CD4-positive, alpha-beta T cell (primary cell): ENCODE data around the gene NIN. TPM values are rescaled to one million over a fixed set of nuclear protein-coding genes. Genes with fewer than 3 reads are reported as not detected.

Source experiments
- ATAC-seq: fragments of 200-7000 bp; cut with Tn5 transposase; one replicate; pipeline ENCODE4 v1.10.0; 2022; ENCODE audit warnings: mild to moderate bottlenecking; ENCODE audit not compliant: poor library complexity
- CTCF ChIA-PET: fragments of 350-600 bp; sonication (Branson Sonifier 250); formaldehyde crosslinking; loops from one replicate; lab custom pipeline; 2021; ENCODE audit warnings: antibody characterized with exemption, inconsistent platforms; lab: Charles Lee
- POLR2A ChIA-PET: fragments of 350-600 bp; sonication (Branson Sonifier 250); formaldehyde crosslinking; loops from one replicate; lab custom pipeline; 2021; ENCODE audit warnings: antibody characterized with exemption, inconsistent platforms; lab: Charles Lee
- DNase-seq, 14 experiments: peaks; one replicate each; pipeline ENCODE4 v3.0.0-alpha.2; 2013 to 2020; ENCODE audit warnings: mixed read lengths in 2 of 14
- H3K27ac ChIP-seq, 2 donors: one replicate each; pipeline versions ENCODE4 v1.5.1 to v1.7.0; 2013; ENCODE audit warnings: low read length in 2 of 2, low read depth in 1 of 2, mild to moderate bottlenecking in 1 of 2
- H3K27me3 ChIP-seq, 2 experiments: 1 replicate in 1 of 2; 2 replicates in 1 of 2; pipeline versions ENCODE4 v1.6.1 to v1.7.0; 2013; ENCODE audit warnings: low read length in 2 of 2, control low read depth in 1 of 2, mild to moderate bottlenecking in 1 of 2, moderate library complexity in 1 of 2; ENCODE audit not compliant: insufficient read depth in 2 of 2, control insufficient read depth in 1 of 2
- H3K36me3 ChIP-seq: one replicate; pipeline ENCODE4 v1.6.1; 2013; ENCODE audit warnings: low read length, control low read depth; ENCODE audit not compliant: insufficient read depth
- H3K4me1 ChIP-seq: one replicate; pipeline ENCODE4 v1.6.1; 2013; ENCODE audit warnings: low read length, control low read depth; ENCODE audit not compliant: insufficient read depth
- H3K4me3 ChIP-seq: one replicate; pipeline ENCODE4 v1.5.1; 2013; ENCODE audit warnings: mild to moderate bottlenecking, low read length, moderate library complexity
- H3K9me3 ChIP-seq, 2 experiments: 1 replicate in 1 of 2; 2 replicates in 1 of 2; pipeline versions ENCODE4 v1.6.1 to v1.7.0; 2013; ENCODE audit warnings: low read length in 2 of 2, mild to moderate bottlenecking in 2 of 2, control low read depth in 1 of 2, moderate library complexity in 1 of 2; ENCODE audit not compliant: control insufficient read depth in 1 of 2, insufficient read depth in 1 of 2
- H3K27ac Mint-ChIP-seq: one replicate; pipeline ENCODE4 v1.8.0; 2020; ENCODE audit warnings: mixed read lengths
- H3K27me3 Mint-ChIP-seq: one replicate; pipeline ENCODE4 v1.8.0; 2021; ENCODE audit warnings: mixed read lengths
- H3K36me3 Mint-ChIP-seq: one replicate; pipeline ENCODE4 v1.8.0; 2021; ENCODE audit warnings: low read depth, mixed read lengths
- H3K4me1 Mint-ChIP-seq: one replicate; pipeline ENCODE4 v1.8.0; 2021; ENCODE audit warnings: low read depth, mixed read lengths
- H3K4me3 Mint-ChIP-seq: one replicate; pipeline ENCODE4 v1.8.0; 2020; ENCODE audit warnings: mild to moderate bottlenecking, mixed read lengths
- H3K9me3 Mint-ChIP-seq: one replicate; pipeline ENCODE4 v1.8.0; 2020; ENCODE audit warnings: mixed read lengths
- intact Hi-C, 2 experiments: fragments of 100-400 bp; cut with DNase I in 1 of 2; cut with micrococcal nuclease in 1 of 2; formaldehyde crosslinking; loops; one replicate each; pipeline versions ENCODE4 v1.15.1 to v1.9.0; 2023 to 2025; cut with DNase I, micrococcal nuclease
- total RNA-seq, 174 experiments: library from RNA in 2 of 174; stranded (reverse) in 2 of 174; gene quantifications; one replicate each; pipeline ENCODE4 v1.2.3 and lab custom pipeline; 2021 to 2026
- TF ChIP-seq, protein P1 (sequence below): fragments of 200-600 bp; IDR thresholded peaks from one replicate; pipeline ENCODE4 v1.8.0; 2022; ENCODE audit warnings: antibody characterized with exemption, mild to moderate bottlenecking

The NIN gene
- total RNA-seq, 2 experiments from 2014 or later, result 96.8 to 98.5 TPM

DNA sequence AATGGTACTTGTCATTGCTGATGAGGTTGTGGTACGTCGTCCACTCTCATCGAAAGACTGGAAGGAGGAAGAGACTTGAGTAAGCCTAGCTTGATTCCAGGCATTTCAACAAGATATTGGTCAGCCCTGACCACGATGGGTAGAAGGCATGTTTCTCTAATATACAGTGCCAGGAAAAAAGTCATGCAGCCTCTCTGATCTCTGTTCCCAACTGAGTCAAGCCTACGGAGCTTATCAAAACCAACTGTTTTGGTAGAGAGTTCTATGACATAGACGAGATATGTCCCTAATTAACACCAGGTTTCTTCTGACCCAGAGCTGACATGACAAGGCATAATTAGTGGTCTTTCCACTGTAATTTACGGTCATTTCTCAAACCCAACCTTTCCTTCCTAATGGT lies 58.5 kb downstream of the NIN start:
- TF ChIP-seq, protein P1, sequence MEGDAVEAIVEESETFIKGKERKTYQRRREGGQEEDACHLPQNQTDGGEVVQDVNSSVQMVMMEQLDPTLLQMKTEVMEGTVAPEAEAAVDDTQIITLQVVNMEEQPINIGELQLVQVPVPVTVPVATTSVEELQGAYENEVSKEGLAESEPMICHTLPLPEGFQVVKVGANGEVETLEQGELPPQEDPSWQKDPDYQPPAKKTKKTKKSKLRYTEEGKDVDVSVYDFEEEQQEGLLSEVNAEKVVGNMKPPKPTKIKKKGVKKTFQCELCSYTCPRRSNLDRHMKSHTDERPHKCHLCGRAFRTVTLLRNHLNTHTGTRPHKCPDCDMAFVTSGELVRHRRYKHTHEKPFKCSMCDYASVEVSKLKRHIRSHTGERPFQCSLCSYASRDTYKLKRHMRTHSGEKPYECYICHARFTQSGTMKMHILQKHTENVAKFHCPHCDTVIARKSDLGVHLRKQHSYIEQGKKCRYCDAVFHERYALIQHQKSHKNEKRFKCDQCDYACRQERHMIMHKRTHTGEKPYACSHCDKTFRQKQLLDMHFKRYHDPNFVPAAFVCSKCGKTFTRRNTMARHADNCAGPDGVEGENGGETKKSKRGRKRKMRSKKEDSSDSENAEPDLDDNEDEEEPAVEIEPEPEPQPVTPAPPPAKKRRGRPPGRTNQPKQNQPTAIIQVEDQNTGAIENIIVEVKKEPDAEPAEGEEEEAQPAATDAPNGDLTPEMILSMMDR, result no peak
- no peaks in the 10 kb centered on the region for H3K9me3 ChIP-seq
- ATAC-seq (no peak), DNase-seq (no peak)
- intact Hi-C loops, result loop anchor here in 1 of 2 experiments (10.0 kb wide), 1 partner anchor 458 kb away; the partner anchor contains the start of genes DMAC2L and L2HGDH
- Mint-ChIP-seq H3K9me3 (no peaks in the 10 kb centered on the region), H3K27ac (no peak overlapping the region), H3K27me3 (no peaks in the 10 kb centered on the region), H3K36me3 (peaks cover 95% of the 10 kb centered on the region), H3K4me3 (no peak overlapping the region), H3K4me1 (peaks cover 25% of the 10 kb centered on the region)
- CTCF ChIA-PET, result interaction anchor here (1.1 to 1.8 kb wide), 2 partner anchors 18 to 87 kb away, joined by 3 to 5 read pairs; no protein-coding TSS in a partner anchor
- no peaks in the 10 kb centered on the region for H3K4me1 ChIP-seq
- POLR2A ChIA-PET, result no interaction called here
- H3K27ac ChIP-seq, result no peak overlapping the region
- H3K27me3 ChIP-seq, result no peaks in the 10 kb centered on the region
- H3K36me3 ChIP-seq, result peaks cover 93% of the 10 kb centered on the region
- H3K4me3 ChIP-seq, result no peak overlapping the region

DNA sequence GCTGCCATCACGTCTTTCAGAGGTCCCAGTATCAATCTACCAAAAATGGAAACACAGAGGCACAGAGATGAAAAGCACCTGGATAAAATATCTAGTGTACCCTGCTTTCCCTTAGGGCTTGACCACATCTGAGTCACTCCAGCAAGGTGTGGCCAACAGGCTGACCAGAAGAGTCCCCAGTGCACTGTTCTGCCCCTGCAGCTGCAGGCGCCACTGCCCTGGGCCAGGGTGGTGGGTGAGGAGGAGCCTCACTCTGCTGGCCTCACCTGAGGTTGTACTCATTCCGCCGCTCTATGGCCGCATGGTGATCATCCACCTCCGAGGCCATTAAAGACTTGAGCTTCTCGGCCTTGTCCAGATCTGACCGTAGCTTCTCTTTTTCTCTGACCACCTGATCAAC lies 60.4 kb downstream of the NIN start:
- CTCF ChIA-PET, result interaction anchor here (1.8 kb wide), 1 partner anchor 90 kb away, joined by 4 read pairs; no protein-coding TSS in a partner anchor
- H3K27ac Mint-ChIP-seq, result no peak overlapping the region
- no peak overlapping the region for H3K27ac ChIP-seq
- DNase-seq (no peak), ATAC-seq (no peak)
- H3K27me3 ChIP-seq, result no peaks in the 10 kb centered on the region
- H3K4me3 ChIP-seq, result no peak overlapping the region
- intact Hi-C loops, result loop anchor here in 1 of 2 experiments (10.0 kb wide), 1 partner anchor 456 kb away; the partner anchor contains the start of genes DMAC2L and L2HGDH
- POLR2A ChIA-PET, result interaction anchor here (0.6 kb wide), 1 partner anchor 90 kb away, joined by 3 read pairs; no protein-coding TSS in a partner anchor
- H3K27me3 Mint-ChIP-seq, result no peaks in the 10 kb centered on the region
- peaks cover 95% of the 10 kb centered on the region for H3K36me3 Mint-ChIP-seq
- no peaks in the 10 kb centered on the region for H3K9me3 ChIP-seq
- no peaks in the 10 kb centered on the region for H3K9me3 Mint-ChIP-seq
- no peaks in the 10 kb centered on the region for H3K4me1 ChIP-seq
- peaks cover 18% of the 10 kb centered on the region for H3K4me1 Mint-ChIP-seq
- TF ChIP-seq, protein P1, result no peak
- peaks cover 94% of the 10 kb centered on the region for H3K36me3 ChIP-seq
- no peak overlapping the region for H3K4me3 Mint-ChIP-seq

DNA sequence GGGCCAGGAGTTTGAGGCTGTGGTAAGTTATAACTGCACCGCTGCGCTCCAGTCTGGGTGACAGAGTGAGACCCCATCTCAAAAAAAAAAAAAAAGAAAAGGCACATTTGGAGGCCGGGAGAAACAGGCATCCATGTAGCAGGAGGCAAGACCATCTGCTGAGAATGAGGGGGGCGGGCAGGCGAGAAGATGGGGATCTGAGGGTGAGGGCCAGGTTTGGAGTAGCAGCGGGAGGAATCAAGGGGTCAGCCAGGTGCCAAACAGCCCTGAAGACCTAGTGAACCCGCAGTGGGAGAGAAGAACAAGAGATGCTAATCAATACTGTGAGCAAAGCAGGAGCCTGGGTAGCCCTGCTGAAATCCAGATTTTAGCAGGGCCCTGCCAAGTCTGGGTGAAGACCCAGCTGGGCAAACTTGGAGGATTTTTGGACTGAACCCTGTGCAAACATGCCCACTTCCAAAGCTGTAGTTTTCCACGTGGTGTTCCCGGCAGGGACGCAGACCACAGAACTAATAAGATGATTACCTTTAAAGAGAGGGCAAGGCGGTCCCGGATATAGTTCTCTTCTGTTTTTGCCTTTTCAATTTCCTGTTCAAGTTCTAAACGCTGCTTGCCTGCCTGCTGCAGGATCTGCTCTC lies 61.0 kb downstream of the NIN start:
- CTCF ChIA-PET, result interaction anchor here (1.8 kb wide), 1 partner anchor 90 kb away, joined by 4 read pairs; no protein-coding TSS in a partner anchor
- TF ChIP-seq, protein P1, result no peak
- no peak overlapping the region for H3K27ac ChIP-seq
- no peaks in the 10 kb centered on the region for H3K4me1 ChIP-seq
- DNase-seq, result no peak
- ATAC-seq, result no peak
- H3K9me3 ChIP-seq, result no peaks in the 10 kb centered on the region
- Mint-ChIP-seq H3K27me3 (no peaks in the 10 kb centered on the region), H3K27ac (no peak overlapping the region), H3K36me3 (peaks cover 96% of the 10 kb centered on the region), H3K9me3 (no peaks in the 10 kb centered on the region), H3K4me3 (no peak overlapping the region), H3K4me1 (peaks cover 15% of the 10 kb centered on the region)
- no peaks in the 10 kb centered on the region for H3K27me3 ChIP-seq
- intact Hi-C loops, result loop anchor here in 1 of 2 experiments (10.0 kb wide), 1 partner anchor 455 kb away; the partner anchor contains the start of genes DMAC2L and L2HGDH
- no peak overlapping the region for H3K4me3 ChIP-seq
- POLR2A ChIA-PET, result interaction anchor here (0.6 kb wide), 1 partner anchor 91 kb away, joined by 3 read pairs; no protein-coding TSS in a partner anchor
- H3K36me3 ChIP-seq, result peaks cover 95% of the 10 kb centered on the region
